Measurements from ENCODE around the gene SEPTIN3.
"Not testable (repeated sequence)": the region's sequence is repeated elsewhere in the genome, so short reads cannot be mapped to it uniquely, and the experiment has no call there.

Gene SEPTIN3

GRCh38 chr22:41940832-41941765 is 28.1 kb upstream of the SEPTIN3 start:
- DNase-seq (ENCODE audit: low spot score): peak; percentile 89

GRCh38 chr22:41943661-41944209 is 25.5 kb upstream of the SEPTIN3 start:
- no peak for DNase-seq (ENCODE audit: low spot score)

GRCh38 chr22:41946629-41947423 is 22.4 kb upstream of the SEPTIN3 start, which contains the start of gene CENPM:
TSS of gene CENPM (minus strand) at chr22:41947152. CDS start at chr22:41947076, 76 bp downstream.
- DNase-seq (ENCODE audit: low spot score): peak; percentile 94

- no peak for DNase-seq (ENCODE audit: low spot score)
Observed at GRCh38 chr22:41947424-41948080, 21.7 kb upstream of the SEPTIN3 start.

GRCh38 chr22:41948142-41948541 is 21.1 kb upstream of the SEPTIN3 start:
- DNase-seq (ENCODE audit: low spot score): no peak

- not testable (repeated sequence) for DNase-seq (ENCODE audit: low spot score)
Observed at GRCh38 chr22:41948928-41949296, 20.3 kb upstream of the SEPTIN3 start.

- no peak for DNase-seq (ENCODE audit: low spot score)
Observed at GRCh38 chr22:41949297-41949965, 19.8 kb upstream of the SEPTIN3 start.

- DNase-seq (ENCODE audit: low spot score): peak; percentile 90
Observed at GRCh38 chr22:41951898-41952474, 17.3 kb upstream of the SEPTIN3 start, which contains the start of gene SMIM45. TSS of gene SMIM45 (plus strand) at chr22:41952150.

- DNase-seq (ENCODE audit: low spot score): no peak
Observed at GRCh38 chr22:41952713-41953112, 16.5 kb upstream of the SEPTIN3 start.

GRCh38 chr22:41957941-41958556 is 11.2 kb upstream of the SEPTIN3 start:
- DNase-seq (ENCODE audit: low spot score): no peak

- DNase-seq (ENCODE audit: low spot score): no peak
Observed at GRCh38 chr22:41963453-41964111, 5.7 kb upstream of the SEPTIN3 start.

GRCh38 chr22:41964112-41964491 is 5.1 kb upstream of the SEPTIN3 start:
- no peak for DNase-seq (ENCODE audit: low spot score)

- no peak for DNase-seq (ENCODE audit: low spot score)
Observed at GRCh38 chr22:41966225-41966606, 3.0 kb upstream of the SEPTIN3 start.

GRCh38 chr22:41966607-41967240 is 2.5 kb upstream of the SEPTIN3 start:
- DNase-seq (ENCODE audit: low spot score): peak; percentile 69

GRCh38 chr22:41968601-41969000 is 642 bp upstream of the SEPTIN3 start:
- no peak for DNase-seq (ENCODE audit: low spot score)

- no peak for DNase-seq (ENCODE audit: low spot score)
Observed at GRCh38 chr22:41970601-41971000, 1.4 kb downstream of the SEPTIN3 start.

- DNase-seq (ENCODE audit: low spot score): no peak
Observed at GRCh38 chr22:41971431-41971830, 2.2 kb downstream of the SEPTIN3 start.

- DNase-seq (ENCODE audit: low spot score): no peak
Observed at GRCh38 chr22:41974691-41975290, 5.5 kb downstream of the SEPTIN3 start.

Data from D341Med (cell line).